Measurements from ENCODE around the gene HERC6.
"Not testable (repeated sequence)": the region's sequence is repeated elsewhere in the genome, so short reads cannot be mapped to it uniquely, and the experiment has no call there.

HERC6 gene

GRCh38 chr4:88378691-88379559 is at the start of gene HERC6:
TSS of gene HERC6 (plus strand) at chr4:88378852. CDS start at chr4:88378922, 70 bp downstream.
- peak; percentile 83 for DNase-seq (ENCODE audit: low spot score)

- no peak for DNase-seq (ENCODE audit: low spot score)
These were observed 44.8 kb upstream of the HERC6 start for GRCh38 chr4:88333741-88334405.

GRCh38 chr4:88335092-88335665 is 43.5 kb upstream of the HERC6 start:
- DNase-seq (ENCODE audit: low spot score), result no peak

GRCh38 chr4:88341227-88342192 is 37.1 kb upstream of the HERC6 start:
- no peak for DNase-seq (ENCODE audit: low spot score)

- not testable (repeated sequence) for DNase-seq (ENCODE audit: low spot score)
These were observed 31.8 kb upstream of the HERC6 start for GRCh38 chr4:88346902-88347301.

GRCh38 chr4:88348761-88349160 is 29.9 kb upstream of the HERC6 start:
- DNase-seq (ENCODE audit: low spot score), result not testable (repeated sequence)

- DNase-seq (ENCODE audit: low spot score), result no peak
These were observed 27.9 kb upstream of the HERC6 start for GRCh38 chr4:88350786-88351185.

GRCh38 chr4:88352062-88352740 is 26.5 kb upstream of the HERC6 start:
- no peak for DNase-seq (ENCODE audit: low spot score)

- DNase-seq (ENCODE audit: low spot score), result no peak
These were observed 25.3 kb upstream of the HERC6 start for GRCh38 chr4:88353324-88353723.

GRCh38 chr4:88356771-88357170 is 21.9 kb upstream of the HERC6 start:
- DNase-seq (ENCODE audit: low spot score), result no peak

GRCh38 chr4:88357262-88357661 is 21.4 kb upstream of the HERC6 start:
- no peak for DNase-seq (ENCODE audit: low spot score)

GRCh38 chr4:88359558-88359957 is 19.1 kb upstream of the HERC6 start:
- no peak for DNase-seq (ENCODE audit: low spot score)

GRCh38 chr4:88360256-88360655 is 18.4 kb upstream of the HERC6 start:
- DNase-seq (ENCODE audit: low spot score), result no peak

GRCh38 chr4:88360791-88361190 is 17.9 kb upstream of the HERC6 start:
- DNase-seq (ENCODE audit: low spot score), result no peak

GRCh38 chr4:88361217-88361773 is 17.4 kb upstream of the HERC6 start:
- not testable (repeated sequence) for DNase-seq (ENCODE audit: low spot score)

GRCh38 chr4:88366460-88366859 is 12.2 kb upstream of the HERC6 start:
- DNase-seq (ENCODE audit: low spot score), result no peak

GRCh38 chr4:88367826-88368225 is 10.8 kb upstream of the HERC6 start:
- DNase-seq (ENCODE audit: low spot score), result no peak

- peak; percentile 39 for DNase-seq (ENCODE audit: low spot score)
These were observed 9.4 kb upstream of the HERC6 start for GRCh38 chr4:88369180-88369812.

- DNase-seq (ENCODE audit: low spot score), result no peak
These were observed 2.5 kb downstream of the HERC6 start for GRCh38 chr4:88381123-88381522.

- DNase-seq (ENCODE audit: low spot score), result peak; percentile 86
These were observed 4.0 kb downstream of the HERC6 start for GRCh38 chr4:88382621-88383020.

Data from CD4-positive, alpha-beta T cell treated with Interleukin-15 for 4 hours (primary cell).